Measurements from ENCODE around the gene NF2.
"Not testable (repeated sequence)": the region's sequence is repeated elsewhere in the genome, so short reads cannot be mapped to it uniquely, and the experiment has no call there.

Gene NF2

GRCh38 chr22:29597871-29598683 is 5.4 kb upstream of the NF2 start:
- not testable (repeated sequence) for DNase-seq

- no peak for DNase-seq
Observed at GRCh38 chr22:29598684-29599020, 4.8 kb upstream of the NF2 start.

GRCh38 chr22:29604076-29604360 is 585 bp downstream of the NF2 start:
- DNase-seq, result no peak

- no peak for DNase-seq
Observed at GRCh38 chr22:29605527-29605850, 2.1 kb downstream of the NF2 start.

- no peak for DNase-seq
Observed at GRCh38 chr22:29606320-29606719, 2.9 kb downstream of the NF2 start.

GRCh38 chr22:29607426-29607825 is 4.0 kb downstream of the NF2 start:
- DNase-seq, result no peak

- DNase-seq, result no peak
Observed at GRCh38 chr22:29609139-29609538, 5.7 kb downstream of the NF2 start.

GRCh38 chr22:29610780-29611179 is 7.3 kb downstream of the NF2 start:
- no peak for DNase-seq

GRCh38 chr22:29615705-29616327 is 12.4 kb downstream of the NF2 start:
- no peak for DNase-seq

GRCh38 chr22:29617922-29618629 is 14.6 kb downstream of the NF2 start:
- no peak for DNase-seq

- no peak for DNase-seq
Observed at GRCh38 chr22:29621761-29622526, 18.5 kb downstream of the NF2 start.

- no peak for DNase-seq
Observed at GRCh38 chr22:29623059-29623458, 19.6 kb downstream of the NF2 start.

GRCh38 chr22:29623553-29624169 is 20.2 kb downstream of the NF2 start:
- DNase-seq, result no peak

GRCh38 chr22:29625090-29625825 is 21.8 kb downstream of the NF2 start:
- DNase-seq, result no peak

- DNase-seq, result no peak
Observed at GRCh38 chr22:29626497-29627195, 23.2 kb downstream of the NF2 start.

- no peak for DNase-seq
Observed at GRCh38 chr22:29627196-29627535, 23.7 kb downstream of the NF2 start.

GRCh38 chr22:29628996-29629902 is 25.8 kb downstream of the NF2 start:
- DNase-seq, result no peak

- no peak for DNase-seq
Observed at GRCh38 chr22:29629903-29630516, 26.6 kb downstream of the NF2 start.

GRCh38 chr22:29630987-29631386 is 27.6 kb downstream of the NF2 start:
- no peak for DNase-seq

- no peak for DNase-seq
Observed at GRCh38 chr22:29631725-29632124, 28.3 kb downstream of the NF2 start.

All from activated CD4-positive, CD25-positive, alpha-beta regulatory T cell treated with anti-CD3 and anti-CD28 coated beads, Interleukin-2, amount 50 U/mL, for 72 hours (primary cell).